DND-41 (cell line): ENCODE data around the gene UNC119.

ENCODE experiments used
- CTCF ChIP-seq: IDR thresholded peaks from 2 replicates; pipeline ENCODE4 v1.5.1; 2012; ENCODE audit warnings: borderline replicate concordance, low read length, moderate library complexity, mild to moderate bottlenecking; ENCODE audit not compliant: poor library complexity, severe bottlenecking; ENCODE audit errors: extremely low read depth
- EZH2 ChIP-seq: IDR thresholded peaks from 3 replicates; pipeline ENCODE4 v1.6.1; 2012; ENCODE audit warnings: borderline replicate concordance, low read depth, mild to moderate bottlenecking, moderate library complexity, low read length, inconsistent platforms; ENCODE audit not compliant: severe bottlenecking

GRCh38 chr17:28537219-28537610 is 15.2 kb downstream of the UNC119 start:
- no peak for TF ChIP-seq CTCF
- no peak for TF ChIP-seq EZH2
